Mucosa of descending colon (tissue), 3 donors: ENCODE data around the gene DBNDD1. TPM values are rescaled to one million over a fixed set of nuclear protein-coding genes. Genes with fewer than 3 reads are reported as not detected.
"Not testable (repeated sequence)": the region's sequence is repeated elsewhere in the genome, so short reads cannot be mapped to it uniquely, and the experiment has no call there.

Experiments
- ATAC-seq: fragments of 200-7000 bp; cut with Tn5 transposase; one replicate; pipeline ENCODE4 v1.9.1; 2020; ENCODE audit warnings: mild to moderate bottlenecking, moderate library complexity
- DNase-seq, 3 donors: peaks; one replicate each; pipeline ENCODE4 v3.0.0-alpha.2; 2020
- H3K36me3 ChIP-seq: fragments of 200-600 bp; one replicate; pipeline ENCODE4 v1.8.0; 2021; ENCODE audit warnings: low read depth, mild to moderate bottlenecking
- H3K4me1 ChIP-seq: fragments of 200-600 bp; one replicate; pipeline ENCODE4 v1.8.0; 2021; ENCODE audit warnings: low read depth, mild to moderate bottlenecking
- H3K4me3 ChIP-seq: fragments of 200-600 bp; one replicate; pipeline ENCODE4 v1.8.0; 2021; ENCODE audit warnings: mild to moderate bottlenecking
- H3K9me3 ChIP-seq: fragments of 200-600 bp; one replicate; pipeline ENCODE4 v1.8.0; 2021; ENCODE audit warnings: mild to moderate bottlenecking
- intact Hi-C, 2 donors: fragments of 100-400 bp; cut with DNase I in 1 of 2; cut with micrococcal nuclease in 1 of 2; formaldehyde crosslinking; loops; one replicate each; pipeline versions ENCODE4 v1.11.0 to v1.11.1; 2022; cut with DNase I, micrococcal nuclease
- long read RNA-seq, 2 donors: library from polyadenylated mRNA; unstranded; transcript quantifications; one replicate each; pipeline ENCODE4 v2.0.0, GENCODE V29; 2019 to 2021
- total RNA-seq, 3 donors: library from RNA; stranded (reverse); fragmentation: NEBNext Ultra II Directional in 2 of 3; extraction: Animal tissue kit (Norgen Biotek cat#: 25700) in 2 of 3; gene quantifications; one replicate each; pipeline versions ENCODE4 v1.2.1 to v1.2.4, GENCODE V29; 2021 to 2023
- TF ChIP-seq, protein P1 (sequence below): fragments of 200-600 bp; IDR thresholded peaks from one replicate; pipeline ENCODE4 v1.8.0; 2022; ENCODE audit warnings: antibody characterized with exemption, mild to moderate bottlenecking
- donor health status: DM: no; HTN: no; CAD: no; lungs with moderate emphysema.
- donor health status: DM: no; HTN: no; CAD: no.
- donor health status: DM: no; HTN: yes; CAD: no.

DBNDD1 gene, protein sequence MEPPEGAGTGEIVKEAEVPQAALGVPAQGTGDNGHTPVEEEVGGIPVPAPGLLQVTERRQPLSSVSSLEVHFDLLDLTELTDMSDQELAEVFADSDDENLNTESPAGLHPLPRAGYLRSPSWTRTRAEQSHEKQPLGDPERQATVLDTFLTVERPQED
- 1 to 10 TPM; 1.7 to 3.0 (median 2.0) TPM for total RNA-seq
- long read RNA-seq, donor 1, transcript DBNDD1-201 (4 exons, 2,079 nt): major isoform, 15 of 18 reads
- long read RNA-seq, donor 1, partial matches to known transcripts: 0 of 18 reads
- long read RNA-seq, donor 1, other reads (novel, unspliced or antisense): 2 of 18 reads
- long read RNA-seq, donor 2, partial matches to known transcripts: 0 of 1 reads
- long read RNA-seq, donor 2, other reads (novel, unspliced or antisense): 0 of 1 reads

GRCh38 chr16:90018652-90019542 is at the start of gene DBNDD1:
DBNDD1 (minus strand) TSS chr16:90019456; CDS start chr16:90019341, 115 bp downstream.
- ATAC-seq (peak; percentile 44), DNase-seq (peak in 2 of 3 donors; percentile 28 to 46)
- TF ChIP-seq, protein P1, sequence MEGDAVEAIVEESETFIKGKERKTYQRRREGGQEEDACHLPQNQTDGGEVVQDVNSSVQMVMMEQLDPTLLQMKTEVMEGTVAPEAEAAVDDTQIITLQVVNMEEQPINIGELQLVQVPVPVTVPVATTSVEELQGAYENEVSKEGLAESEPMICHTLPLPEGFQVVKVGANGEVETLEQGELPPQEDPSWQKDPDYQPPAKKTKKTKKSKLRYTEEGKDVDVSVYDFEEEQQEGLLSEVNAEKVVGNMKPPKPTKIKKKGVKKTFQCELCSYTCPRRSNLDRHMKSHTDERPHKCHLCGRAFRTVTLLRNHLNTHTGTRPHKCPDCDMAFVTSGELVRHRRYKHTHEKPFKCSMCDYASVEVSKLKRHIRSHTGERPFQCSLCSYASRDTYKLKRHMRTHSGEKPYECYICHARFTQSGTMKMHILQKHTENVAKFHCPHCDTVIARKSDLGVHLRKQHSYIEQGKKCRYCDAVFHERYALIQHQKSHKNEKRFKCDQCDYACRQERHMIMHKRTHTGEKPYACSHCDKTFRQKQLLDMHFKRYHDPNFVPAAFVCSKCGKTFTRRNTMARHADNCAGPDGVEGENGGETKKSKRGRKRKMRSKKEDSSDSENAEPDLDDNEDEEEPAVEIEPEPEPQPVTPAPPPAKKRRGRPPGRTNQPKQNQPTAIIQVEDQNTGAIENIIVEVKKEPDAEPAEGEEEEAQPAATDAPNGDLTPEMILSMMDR: no peak
- peak within 1 kb of the TSS; percentile 28 for H3K4me3 ChIP-seq
- H3K9me3 ChIP-seq: no peaks in the 10 kb centered on the region
- peaks cover 4% of the 10 kb centered on the region for H3K4me1 ChIP-seq
- intact Hi-C loops: no loop called here
- H3K36me3 ChIP-seq: no peaks in the 10 kb centered on the region

DNA sequence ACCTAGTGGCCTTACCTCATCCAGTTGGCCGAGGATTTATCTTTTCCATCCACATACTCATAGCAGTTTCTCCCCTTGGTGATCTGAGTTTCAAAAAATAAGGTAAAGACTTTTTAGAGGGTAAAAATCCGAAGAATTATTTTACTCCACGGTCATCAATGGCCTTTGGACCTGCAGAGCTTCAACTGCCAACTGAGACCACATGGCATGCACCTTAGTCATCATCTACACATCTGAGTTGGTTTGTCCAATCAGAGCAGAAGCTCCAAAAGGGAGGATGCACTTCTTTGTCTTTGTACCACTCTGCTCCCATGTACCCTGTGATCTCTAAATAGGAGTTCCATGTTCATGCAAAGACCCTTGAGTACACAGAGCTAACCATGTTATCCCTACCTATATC is 42.2 kb upstream of the DBNDD1 start:
- no peaks in the 10 kb centered on the region for H3K4me1 ChIP-seq
- intact Hi-C loops: no loop called here
- no peaks in the 10 kb centered on the region for H3K9me3 ChIP-seq
- ATAC-seq (no peak), DNase-seq (no peak)
- no peak overlapping the region for H3K4me3 ChIP-seq
- no peaks in the 10 kb centered on the region for H3K36me3 ChIP-seq
- TF ChIP-seq, protein P1: no peak

DNA sequence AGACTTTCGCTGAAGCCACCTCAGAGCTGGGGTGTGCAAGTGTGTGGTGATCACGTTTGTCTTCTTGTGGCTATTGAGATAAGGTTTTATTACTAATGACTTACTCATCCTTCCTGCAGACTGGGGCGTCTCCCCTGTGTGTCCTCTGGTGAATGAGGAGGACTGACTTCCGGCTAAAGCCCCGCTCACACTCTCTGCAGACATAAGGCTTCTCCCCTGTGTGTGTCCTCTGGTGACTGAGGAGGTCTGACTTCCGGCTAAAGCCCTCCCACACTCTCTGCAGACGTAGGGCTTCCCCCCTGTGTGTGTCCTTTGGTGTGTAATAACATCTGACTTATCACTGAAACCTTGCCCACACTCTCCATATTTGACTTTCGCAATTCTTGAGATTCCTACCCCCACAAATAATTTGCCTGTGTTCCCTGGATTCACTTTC is 38.5 kb upstream of the DBNDD1 start:
- H3K4me1 ChIP-seq: no peaks in the 10 kb centered on the region
- H3K4me3 ChIP-seq: no peak overlapping the region
- peaks cover 11% of the 10 kb centered on the region for H3K9me3 ChIP-seq
- DNase-seq (no peak), ATAC-seq (no peak)
- intact Hi-C loops: no loop called here
- H3K36me3 ChIP-seq: no peaks in the 10 kb centered on the region
- TF ChIP-seq, protein P1: no peak

GRCh38 chr16:90056521-90056920 is 37.3 kb upstream of the DBNDD1 start:
- H3K36me3 ChIP-seq, DNase-seq, H3K4me3 ChIP-seq, intact Hi-C loops, ATAC-seq, H3K4me1 ChIP-seq: not testable (repeated sequence)
- peaks cover 11% of the 10 kb centered on the region for H3K9me3 ChIP-seq

DNA sequence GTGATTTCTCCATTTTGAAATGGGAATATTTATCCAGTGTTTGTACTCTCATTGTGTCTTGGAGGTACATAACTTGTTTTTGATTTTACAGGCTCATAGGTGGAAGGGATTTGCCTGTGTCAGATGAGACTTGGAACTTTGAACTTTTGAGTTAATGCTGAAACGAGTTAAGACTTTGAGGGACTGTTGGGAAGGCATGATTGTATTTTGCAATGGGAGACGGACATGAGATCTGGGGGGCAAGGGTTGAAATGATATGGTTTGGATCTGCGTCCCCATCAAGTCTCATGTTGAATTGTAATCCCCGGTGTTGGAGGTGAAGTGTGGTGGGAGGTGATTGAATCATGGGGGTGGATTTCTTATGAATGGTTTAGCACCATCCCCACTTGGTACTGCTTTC is 36.1 kb upstream of the DBNDD1 start:
- TF ChIP-seq, protein P1: no peak
- ATAC-seq (no peak), DNase-seq (no peak)
- Histone ChIP-seq H3K9me3 (peaks cover 11% of the 10 kb centered on the region), H3K4me3 (no peak overlapping the region), H3K4me1 (no peaks in the 10 kb centered on the region), H3K36me3 (no peaks in the 10 kb centered on the region)
- intact Hi-C loops: no loop called here

DNA sequence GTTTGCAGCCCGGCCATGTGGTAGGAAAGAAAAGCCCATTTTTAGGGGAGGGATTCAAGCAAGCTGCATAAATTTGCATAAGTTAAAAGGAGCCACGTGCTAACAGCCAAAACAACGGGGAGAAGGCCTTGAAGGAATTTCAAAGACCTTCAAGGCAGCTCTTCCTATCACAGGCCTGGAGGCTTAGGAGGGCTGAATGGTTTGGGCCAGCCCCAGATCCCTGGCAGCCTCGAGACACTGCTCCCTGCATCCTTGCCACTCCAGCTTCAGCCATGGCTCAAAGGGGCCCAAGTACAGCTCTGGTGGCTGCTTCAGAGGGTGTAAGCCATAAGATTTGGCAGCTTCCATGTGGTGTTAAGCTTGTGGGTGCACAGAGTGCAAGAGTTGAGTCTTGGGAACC is 35.3 kb upstream of the DBNDD1 start:
- TF ChIP-seq, protein P1: no peak
- ATAC-seq (no peak), DNase-seq (no peak)
- Histone ChIP-seq H3K4me1 (no peaks in the 10 kb centered on the region), H3K4me3 (no peak overlapping the region), H3K9me3 (peaks cover 11% of the 10 kb centered on the region), H3K36me3 (no peaks in the 10 kb centered on the region)
- intact Hi-C loops: no loop called here
